Hematopoietic multipotent progenitor cell treated with erythropoietin and hydrocortisone succinate and interleukin-3 and kit ligand, for 4 days (in vitro differentiated cells): ENCODE measurements around the gene SPATS2L.

ENCODE experiments used
- DNase-seq: peaks from one replicate; pipeline ENCODE4 v3.0.0-alpha.2; 2015

The SPATS2L gene

GRCh38 chr2:200447139-200447855 is 140.8 kb downstream of the SPATS2L start:
- no peak for DNase-seq

- no peak for DNase-seq
These were observed 142.0 kb downstream of the SPATS2L start for GRCh38 chr2:200448455-200448854.

- no peak for DNase-seq
These were observed 142.7 kb downstream of the SPATS2L start for GRCh38 chr2:200449149-200449548.

- peak; percentile 10 for DNase-seq
These were observed 143.8 kb downstream of the SPATS2L start for GRCh38 chr2:200450288-200450687.

GRCh38 chr2:200451511-200451910 is 145.0 kb downstream of the SPATS2L start:
- DNase-seq, result no peak

GRCh38 chr2:200452377-200452776 is 145.9 kb downstream of the SPATS2L start:
- DNase-seq, result no peak

- DNase-seq, result no peak
These were observed 146.8 kb downstream of the SPATS2L start for GRCh38 chr2:200453142-200453852.

- DNase-seq, result no peak
These were observed 147.5 kb downstream of the SPATS2L start for GRCh38 chr2:200453853-200454534.

GRCh38 chr2:200454927-200455801 is 148.7 kb downstream of the SPATS2L start:
- no peak for DNase-seq

GRCh38 chr2:200455958-200456421 is 149.5 kb downstream of the SPATS2L start:
- DNase-seq, result peak; percentile 55

GRCh38 chr2:200456567-200456966 is 150.1 kb downstream of the SPATS2L start:
- no peak for DNase-seq

- no peak for DNase-seq
These were observed 152.6 kb downstream of the SPATS2L start for GRCh38 chr2:200459101-200459500.

GRCh38 chr2:200461846-200462710 is 155.6 kb downstream of the SPATS2L start:
- no peak for DNase-seq

GRCh38 chr2:200463452-200463851 is 157.0 kb downstream of the SPATS2L start:
- no peak for DNase-seq

GRCh38 chr2:200466425-200467418 is 160.2 kb downstream of the SPATS2L start:
- DNase-seq, result no peak

- DNase-seq, result no peak
These were observed 161.6 kb downstream of the SPATS2L start for GRCh38 chr2:200467806-200468681.

- DNase-seq, result no peak
These were observed 163.3 kb downstream of the SPATS2L start for GRCh38 chr2:200469708-200470211.

- DNase-seq, result no peak
These were observed 163.7 kb downstream of the SPATS2L start for GRCh38 chr2:200470230-200470629.

- peak; percentile 63 for DNase-seq
These were observed 164.9 kb downstream of the SPATS2L start for GRCh38 chr2:200471324-200471848.
